ENCODE measurements around the gene LIMS1.

DNA sequence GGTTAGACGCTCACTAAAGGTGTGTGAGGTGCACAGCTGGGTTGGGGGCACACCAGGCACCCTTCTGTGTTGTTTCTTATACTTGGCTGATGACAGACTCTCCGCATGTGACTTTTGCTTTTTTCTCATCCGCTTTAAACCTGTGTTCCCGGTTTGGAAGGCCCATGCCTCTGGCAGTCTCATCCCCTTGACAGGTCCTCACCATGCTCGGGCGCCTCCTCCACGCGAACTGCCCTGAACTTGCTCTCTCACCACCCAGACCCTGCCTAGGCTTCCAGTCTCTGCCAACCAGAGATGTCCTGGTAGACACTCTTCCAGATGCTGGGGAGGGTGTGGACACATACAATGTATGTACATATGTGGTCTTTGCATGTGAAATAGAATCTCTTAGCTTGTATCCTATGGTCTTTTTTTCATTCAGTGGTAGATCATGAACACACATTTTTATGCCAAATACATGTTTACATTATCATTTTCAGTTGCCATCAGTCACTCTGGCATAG is 79.8 kb downstream of the LIMS1 start:
- TF ChIP-seq, protein P1, sequence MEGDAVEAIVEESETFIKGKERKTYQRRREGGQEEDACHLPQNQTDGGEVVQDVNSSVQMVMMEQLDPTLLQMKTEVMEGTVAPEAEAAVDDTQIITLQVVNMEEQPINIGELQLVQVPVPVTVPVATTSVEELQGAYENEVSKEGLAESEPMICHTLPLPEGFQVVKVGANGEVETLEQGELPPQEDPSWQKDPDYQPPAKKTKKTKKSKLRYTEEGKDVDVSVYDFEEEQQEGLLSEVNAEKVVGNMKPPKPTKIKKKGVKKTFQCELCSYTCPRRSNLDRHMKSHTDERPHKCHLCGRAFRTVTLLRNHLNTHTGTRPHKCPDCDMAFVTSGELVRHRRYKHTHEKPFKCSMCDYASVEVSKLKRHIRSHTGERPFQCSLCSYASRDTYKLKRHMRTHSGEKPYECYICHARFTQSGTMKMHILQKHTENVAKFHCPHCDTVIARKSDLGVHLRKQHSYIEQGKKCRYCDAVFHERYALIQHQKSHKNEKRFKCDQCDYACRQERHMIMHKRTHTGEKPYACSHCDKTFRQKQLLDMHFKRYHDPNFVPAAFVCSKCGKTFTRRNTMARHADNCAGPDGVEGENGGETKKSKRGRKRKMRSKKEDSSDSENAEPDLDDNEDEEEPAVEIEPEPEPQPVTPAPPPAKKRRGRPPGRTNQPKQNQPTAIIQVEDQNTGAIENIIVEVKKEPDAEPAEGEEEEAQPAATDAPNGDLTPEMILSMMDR (tag by site-specific recombination; IDR thresholded peaks at IDR 0.05) = no peak
- TF ChIP-seq ZNF510 (tag by site-specific recombination; IDR thresholded peaks at IDR 0.05; ENCODE audit: insufficient replicate concordance) = no peak
- TF ChIP-seq ZNF311 (tag by site-specific recombination; IDR thresholded peaks at IDR 0.05; ENCODE audit: borderline replicate concordance) = no peak
- TF ChIP-seq ZNF10 (tag by site-specific recombination; IDR thresholded peaks at IDR 0.05) = no peak
- no peak for TF ChIP-seq ZNF23 (tag by site-specific recombination; IDR thresholded peaks at IDR 0.05; ENCODE audit: borderline replicate concordance)
- TF ChIP-seq, protein P2, sequence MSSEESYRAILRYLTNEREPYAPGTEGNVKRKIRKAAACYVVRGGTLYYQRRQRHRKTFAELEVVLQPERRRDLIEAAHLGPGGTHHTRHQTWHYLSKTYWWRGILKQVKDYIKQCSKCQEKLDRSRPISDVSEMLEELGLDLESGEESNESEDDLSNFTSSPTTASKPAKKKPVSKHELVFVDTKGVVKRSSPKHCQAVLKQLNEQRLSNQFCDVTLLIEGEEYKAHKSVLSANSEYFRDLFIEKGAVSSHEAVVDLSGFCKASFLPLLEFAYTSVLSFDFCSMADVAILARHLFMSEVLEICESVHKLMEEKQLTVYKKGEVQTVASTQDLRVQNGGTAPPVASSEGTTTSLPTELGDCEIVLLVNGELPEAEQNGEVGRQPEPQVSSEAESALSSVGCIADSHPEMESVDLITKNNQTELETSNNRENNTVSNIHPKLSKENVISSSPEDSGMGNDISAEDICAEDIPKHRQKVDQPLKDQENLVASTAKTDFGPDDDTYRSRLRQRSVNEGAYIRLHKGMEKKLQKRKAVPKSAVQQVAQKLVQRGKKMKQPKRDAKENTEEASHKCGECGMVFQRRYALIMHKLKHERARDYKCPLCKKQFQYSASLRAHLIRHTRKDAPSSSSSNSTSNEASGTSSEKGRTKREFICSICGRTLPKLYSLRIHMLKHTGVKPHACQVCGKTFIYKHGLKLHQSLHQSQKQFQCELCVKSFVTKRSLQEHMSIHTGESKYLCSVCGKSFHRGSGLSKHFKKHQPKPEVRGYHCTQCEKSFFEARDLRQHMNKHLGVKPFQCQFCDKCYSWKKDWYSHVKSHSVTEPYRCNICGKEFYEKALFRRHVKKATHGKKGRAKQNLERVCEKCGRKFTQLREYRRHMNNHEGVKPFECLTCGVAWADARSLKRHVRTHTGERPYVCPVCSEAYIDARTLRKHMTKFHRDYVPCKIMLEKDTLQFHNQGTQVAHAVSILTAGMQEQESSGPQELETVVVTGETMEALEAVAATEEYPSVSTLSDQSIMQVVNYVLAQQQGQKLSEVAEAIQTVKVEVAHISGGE (tag by site-specific recombination; conservative IDR thresholded peaks at IDR 0.05; ENCODE audit: low read depth) = no peak
